ENCODE data around the gene PXYLP1.

PXYLP1 gene

DNA sequence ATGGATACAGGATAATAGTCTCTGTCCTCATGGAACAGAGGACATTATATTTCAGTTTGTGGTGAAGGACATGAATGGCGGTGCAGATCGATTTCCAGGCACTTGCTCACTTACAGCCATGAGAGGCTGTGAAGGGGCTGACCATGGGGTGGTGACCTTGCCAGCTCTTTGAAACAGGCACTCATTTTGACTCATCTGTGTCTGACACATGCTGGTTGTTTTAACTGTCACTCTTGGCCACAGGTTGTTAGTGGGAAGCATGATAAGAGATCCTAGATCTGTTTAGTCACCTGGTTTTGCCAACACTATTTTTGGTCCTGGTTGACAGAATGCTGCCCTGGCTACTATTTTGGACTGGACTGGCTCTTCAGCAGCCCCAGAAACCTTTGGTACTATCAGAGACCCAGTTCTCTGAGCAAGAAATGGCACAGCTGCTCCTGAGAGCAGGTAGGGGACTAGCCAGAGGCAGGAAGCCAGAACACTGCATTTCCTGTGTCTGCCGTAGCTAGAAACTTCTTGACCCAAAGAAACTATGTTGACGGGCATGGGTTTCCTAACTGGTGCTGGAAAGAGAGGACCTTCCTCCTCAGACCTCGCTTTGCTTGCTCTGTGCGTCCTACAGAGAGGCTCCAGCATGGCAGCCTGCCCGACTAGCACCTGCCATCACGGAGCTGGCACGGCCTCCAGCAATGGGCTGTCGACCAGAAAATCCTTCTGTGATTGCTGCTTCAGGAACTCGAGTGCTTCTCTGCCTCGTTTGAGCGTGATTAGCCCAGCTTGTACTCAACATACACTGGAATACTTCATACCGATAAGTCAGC, 6.3 kb downstream of the PXYLP1 start:
- no peaks in the 10 kb centered on the region for H3K27me3 ChIP-seq (replicated peaks; ENCODE audit: control insufficient read depth, insufficient read depth, low read length, poor library complexity, severe bottlenecking)
- H3K36me3 ChIP-seq (ENCODE audit: control insufficient read depth, insufficient read depth, low read length): no peaks in the 10 kb centered on the region
- peaks cover 13% of the 10 kb centered on the region for H3K4me1 ChIP-seq (ENCODE audit: control insufficient read depth, insufficient read depth, low read length, poor library complexity, severe bottlenecking)
- H3K9me3 ChIP-seq (ENCODE audit: control insufficient read depth, low read length): no peaks in the 10 kb centered on the region
- H3K4me3 ChIP-seq (ENCODE audit: insufficient read depth, low read depth, low read length, poor library complexity, severe bottlenecking): no peak overlapping the region
- H3K27ac ChIP-seq (ENCODE audit: insufficient read depth, low read length, poor library complexity, severe bottlenecking): no peak overlapping the region
- DNase-seq: no peak

DNA sequence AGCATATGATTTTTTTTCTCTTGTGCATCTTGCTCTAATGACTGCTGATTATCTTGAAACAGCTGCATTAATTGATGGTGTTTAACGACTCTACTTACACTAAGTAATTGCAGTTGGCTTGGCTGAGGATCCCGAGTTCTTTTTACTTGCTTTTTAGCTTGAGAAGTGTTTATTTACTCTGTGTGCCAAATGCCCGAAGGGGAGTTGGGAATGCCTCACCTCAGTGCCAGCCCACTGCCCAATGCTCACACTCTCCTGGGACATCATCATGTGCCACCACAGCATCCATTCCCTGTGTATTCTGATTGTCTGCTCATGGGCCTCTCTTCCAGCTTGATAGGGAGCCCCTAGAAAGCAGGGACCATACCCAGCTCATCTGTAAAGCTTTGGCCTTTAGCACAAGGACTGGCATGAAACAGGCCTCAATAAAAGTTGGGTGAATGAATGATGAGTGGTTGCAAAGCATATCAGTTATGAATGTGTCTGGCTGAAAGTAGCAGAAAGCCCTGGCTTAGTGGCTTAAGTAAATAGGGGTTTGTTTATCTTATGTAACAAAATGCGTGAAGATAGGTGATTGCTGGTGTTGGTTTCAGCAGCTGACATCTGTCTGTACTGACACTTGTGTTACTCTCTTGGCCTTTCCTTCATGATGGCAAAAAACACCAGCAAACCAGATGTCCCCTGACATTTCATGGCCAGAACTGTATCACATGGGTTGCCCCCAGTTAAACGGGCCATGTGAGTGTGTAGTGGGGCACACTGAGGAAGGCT, 8.1 kb downstream of the PXYLP1 start:
- H3K4me1 ChIP-seq (ENCODE audit: control insufficient read depth, insufficient read depth, low read length, poor library complexity, severe bottlenecking): peaks cover 12% of the 10 kb centered on the region
- no peaks in the 10 kb centered on the region for H3K27me3 ChIP-seq (replicated peaks; ENCODE audit: control insufficient read depth, insufficient read depth, low read length, poor library complexity, severe bottlenecking)
- no peak overlapping the region for H3K27ac ChIP-seq (ENCODE audit: insufficient read depth, low read length, poor library complexity, severe bottlenecking)
- H3K4me3 ChIP-seq (ENCODE audit: insufficient read depth, low read depth, low read length, poor library complexity, severe bottlenecking): no peak overlapping the region
- DNase-seq: no peak
- H3K36me3 ChIP-seq (ENCODE audit: control insufficient read depth, insufficient read depth, low read length): no peaks in the 10 kb centered on the region
- H3K9me3 ChIP-seq (ENCODE audit: control insufficient read depth, low read length): no peaks in the 10 kb centered on the region

DNA sequence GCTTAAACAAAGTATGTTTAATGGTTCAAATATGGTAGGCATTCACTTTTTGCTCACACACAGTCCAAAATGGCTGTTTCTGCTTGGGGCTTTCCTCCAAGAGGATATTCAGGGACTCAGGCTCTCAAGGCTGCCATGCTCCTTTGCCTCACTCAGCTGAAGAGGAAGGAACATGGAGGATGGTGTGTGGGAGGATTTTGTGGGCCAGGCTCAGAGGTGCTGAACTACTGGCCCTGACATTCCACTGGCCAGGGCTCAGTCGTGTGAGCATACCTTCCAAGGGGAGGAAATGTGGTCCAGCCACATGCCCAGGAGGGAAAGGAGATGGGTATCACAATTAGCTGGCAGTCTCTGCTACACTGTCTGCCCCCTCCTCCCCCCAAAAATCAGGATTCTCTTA, 8.7 kb downstream of the PXYLP1 start:
- no peak for DNase-seq
- H3K36me3 ChIP-seq (ENCODE audit: control insufficient read depth, insufficient read depth, low read length): no peaks in the 10 kb centered on the region
- peaks cover 12% of the 10 kb centered on the region for H3K4me1 ChIP-seq (ENCODE audit: control insufficient read depth, insufficient read depth, low read length, poor library complexity, severe bottlenecking)
- H3K27ac ChIP-seq (ENCODE audit: insufficient read depth, low read length, poor library complexity, severe bottlenecking): no peak overlapping the region
- no peak overlapping the region for H3K4me3 ChIP-seq (ENCODE audit: insufficient read depth, low read depth, low read length, poor library complexity, severe bottlenecking)
- H3K27me3 ChIP-seq (replicated peaks; ENCODE audit: control insufficient read depth, insufficient read depth, low read length, poor library complexity, severe bottlenecking): no peaks in the 10 kb centered on the region
- no peaks in the 10 kb centered on the region for H3K9me3 ChIP-seq (ENCODE audit: control insufficient read depth, low read length)

DNA sequence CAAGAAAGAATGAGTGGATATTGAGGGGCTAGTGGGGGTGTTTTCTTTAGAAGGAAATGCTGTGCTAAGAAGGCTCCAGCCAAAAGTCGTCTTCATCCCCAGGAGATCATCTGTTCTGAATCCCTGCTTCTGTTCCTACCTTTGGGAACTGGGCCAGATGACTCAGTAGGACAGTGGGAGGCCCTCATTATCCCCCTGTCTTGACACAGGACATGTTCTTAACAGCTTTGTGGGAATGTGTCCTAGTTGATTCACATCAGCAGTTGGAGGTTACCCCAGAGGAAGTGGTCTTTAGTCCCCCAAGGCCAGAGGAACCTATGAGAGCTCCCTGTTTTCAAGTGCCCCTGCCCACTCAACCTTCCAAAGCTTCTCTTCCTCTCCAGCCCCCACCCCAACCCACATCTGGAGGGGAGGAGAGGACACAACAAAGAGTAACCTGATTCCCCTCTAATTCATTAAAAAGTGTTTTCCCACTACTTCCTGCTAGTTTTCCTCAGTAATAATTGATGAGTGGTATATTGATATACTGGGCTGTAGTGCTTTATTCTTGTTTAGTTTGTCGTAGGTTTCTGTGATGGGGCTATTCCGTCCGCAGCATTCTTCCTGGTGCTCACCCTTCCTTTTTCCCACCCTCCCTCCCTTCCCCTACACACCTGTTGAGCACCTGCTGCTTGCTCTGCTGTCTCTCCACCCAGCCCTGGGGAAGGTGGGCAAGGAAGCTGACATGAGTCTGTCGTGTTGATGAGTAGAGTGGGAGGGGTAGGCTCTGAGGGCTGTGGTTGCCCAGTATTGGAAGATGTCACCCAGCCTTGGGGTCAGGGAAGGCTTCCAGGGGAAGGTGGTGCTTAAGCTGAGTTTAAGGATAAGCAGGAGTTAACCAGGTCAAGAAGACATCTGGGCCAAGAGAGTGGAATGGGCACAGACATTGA, 9.3 kb downstream of the PXYLP1 start:
- Histone ChIP-seq H3K27me3 (replicated peaks; ENCODE audit: control insufficient read depth, insufficient read depth, low read length, poor library complexity, severe bottlenecking) (no peaks in the 10 kb centered on the region), H3K27ac (ENCODE audit: insufficient read depth, low read length, poor library complexity, severe bottlenecking) (no peak overlapping the region), H3K36me3 (ENCODE audit: control insufficient read depth, insufficient read depth, low read length) (no peaks in the 10 kb centered on the region), H3K4me3 (ENCODE audit: insufficient read depth, low read depth, low read length, poor library complexity, severe bottlenecking) (no peak overlapping the region), H3K4me1 (ENCODE audit: control insufficient read depth, insufficient read depth, low read length, poor library complexity, severe bottlenecking) (peaks cover 12% of the 10 kb centered on the region), H3K9me3 (ENCODE audit: control insufficient read depth, low read length) (no peaks in the 10 kb centered on the region)
- no peak for DNase-seq

DNA sequence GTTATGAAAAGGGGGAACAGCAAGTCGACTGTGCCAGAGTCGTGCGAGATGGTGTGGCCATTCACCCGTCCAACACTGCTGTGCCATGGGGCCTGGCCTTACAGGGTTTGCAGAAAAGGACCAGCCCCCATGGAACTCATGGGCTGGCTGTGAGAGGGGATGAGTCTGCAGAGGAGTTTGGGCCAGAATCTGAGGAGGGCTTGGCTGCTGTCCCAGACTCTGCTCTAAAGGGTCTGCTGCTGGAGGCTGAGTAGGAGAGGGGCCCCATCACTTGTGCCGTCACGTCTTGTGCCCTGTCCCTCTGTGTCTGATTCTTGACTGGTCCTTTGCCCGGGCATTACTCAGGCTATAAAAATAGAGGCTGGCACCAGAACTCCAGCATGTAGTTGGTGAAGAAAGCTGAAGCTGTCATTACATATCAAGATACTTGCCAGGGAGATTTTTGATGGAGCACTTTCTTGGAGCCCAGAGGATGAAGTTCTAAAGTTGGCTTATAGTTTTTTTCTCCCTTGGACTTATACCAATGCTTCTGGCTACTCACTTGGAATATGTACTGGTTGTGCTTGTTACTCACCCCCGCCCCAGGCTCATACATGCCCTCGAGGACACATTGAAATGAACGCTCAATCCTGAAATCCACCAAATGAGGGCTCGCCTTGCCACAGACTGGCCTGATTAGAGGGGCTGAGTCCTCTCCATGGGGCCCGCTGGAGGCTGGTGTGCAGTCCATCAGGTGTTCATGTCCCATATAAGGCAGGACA, 10.2 kb downstream of the PXYLP1 start:
- Histone ChIP-seq H3K36me3 (ENCODE audit: control insufficient read depth, insufficient read depth, low read length) (no peaks in the 10 kb centered on the region), H3K4me3 (ENCODE audit: insufficient read depth, low read depth, low read length, poor library complexity, severe bottlenecking) (no peak overlapping the region), H3K4me1 (ENCODE audit: control insufficient read depth, insufficient read depth, low read length, poor library complexity, severe bottlenecking) (peaks cover 12% of the 10 kb centered on the region), H3K27ac (ENCODE audit: insufficient read depth, low read length, poor library complexity, severe bottlenecking) (no peak overlapping the region), H3K27me3 (replicated peaks; ENCODE audit: control insufficient read depth, insufficient read depth, low read length, poor library complexity, severe bottlenecking) (no peaks in the 10 kb centered on the region), H3K9me3 (ENCODE audit: control insufficient read depth, low read length) (no peaks in the 10 kb centered on the region)
- DNase-seq: no peak

DNA sequence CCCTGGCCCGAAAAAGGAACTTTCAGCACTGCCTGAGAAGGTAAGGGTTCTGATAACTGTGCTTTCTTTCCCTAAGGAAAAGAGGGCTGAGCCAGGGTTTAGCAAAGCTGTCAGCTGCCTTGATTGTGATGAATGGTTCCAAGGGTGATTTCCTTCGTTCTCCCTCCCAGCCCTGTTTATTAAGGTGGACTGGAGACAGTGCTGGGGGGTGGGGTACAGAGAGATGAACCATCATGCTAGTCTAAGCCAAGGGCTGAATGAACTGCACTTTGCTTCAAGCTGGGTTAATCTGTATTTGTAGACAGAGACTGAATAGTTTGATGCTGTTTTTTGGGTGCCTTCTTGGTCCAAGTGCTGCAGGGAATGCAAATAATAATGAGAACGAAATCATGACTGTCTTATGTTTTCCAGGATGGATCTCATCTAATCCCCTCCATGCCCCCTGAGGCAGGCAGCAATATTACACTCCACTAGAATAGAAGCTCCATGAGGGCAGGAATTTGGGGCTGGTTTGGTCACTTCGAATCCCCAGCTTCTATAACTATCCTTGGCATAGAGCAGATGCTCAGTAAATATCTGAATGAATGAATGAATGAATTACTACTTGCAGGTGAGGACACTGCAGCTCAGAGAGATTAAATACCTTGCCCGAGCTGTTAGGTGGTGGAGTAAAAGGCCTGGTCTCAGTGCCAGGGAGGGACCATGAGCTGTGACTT, 10.9 kb downstream of the PXYLP1 start:
- no peak for DNase-seq
- no peak overlapping the region for H3K27ac ChIP-seq (ENCODE audit: insufficient read depth, low read length, poor library complexity, severe bottlenecking)
- H3K4me3 ChIP-seq (ENCODE audit: insufficient read depth, low read depth, low read length, poor library complexity, severe bottlenecking): no peak overlapping the region
- no peaks in the 10 kb centered on the region for H3K9me3 ChIP-seq (ENCODE audit: control insufficient read depth, low read length)
- no peaks in the 10 kb centered on the region for H3K27me3 ChIP-seq (replicated peaks; ENCODE audit: control insufficient read depth, insufficient read depth, low read length, poor library complexity, severe bottlenecking)
- no peaks in the 10 kb centered on the region for H3K36me3 ChIP-seq (ENCODE audit: control insufficient read depth, insufficient read depth, low read length)
- peaks cover 10% of the 10 kb centered on the region for H3K4me1 ChIP-seq (ENCODE audit: control insufficient read depth, insufficient read depth, low read length, poor library complexity, severe bottlenecking)

DNA sequence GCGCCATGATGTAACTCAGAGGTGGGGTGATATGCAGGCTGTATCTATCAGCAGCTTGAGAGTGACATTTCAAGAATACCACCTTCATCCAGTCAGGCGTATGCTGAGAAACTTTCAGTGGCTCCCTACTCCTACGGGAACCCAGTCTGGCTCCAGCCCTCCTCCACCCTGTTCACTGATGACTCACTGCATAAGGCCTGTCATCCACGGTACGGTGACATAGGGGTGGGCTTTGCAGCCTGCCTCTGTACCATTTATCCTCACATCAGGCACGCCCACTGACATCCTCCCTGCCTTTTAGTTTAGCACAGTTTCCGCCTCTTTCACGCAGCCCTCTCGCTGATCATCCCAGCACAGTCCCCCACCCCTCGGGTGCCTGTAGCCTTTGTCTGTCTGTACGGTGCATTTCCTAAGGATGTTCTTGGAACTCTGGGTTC, 11.7 kb downstream of the PXYLP1 start:
- H3K4me1 ChIP-seq (ENCODE audit: control insufficient read depth, insufficient read depth, low read length, poor library complexity, severe bottlenecking): peaks cover 3% of the 10 kb centered on the region
- H3K9me3 ChIP-seq (ENCODE audit: control insufficient read depth, low read length): no peaks in the 10 kb centered on the region
- DNase-seq: peak in 1 of 3 donors; percentile 24
- no peaks in the 10 kb centered on the region for H3K36me3 ChIP-seq (ENCODE audit: control insufficient read depth, insufficient read depth, low read length)
- no peak overlapping the region for H3K4me3 ChIP-seq (ENCODE audit: insufficient read depth, low read depth, low read length, poor library complexity, severe bottlenecking)
- no peak overlapping the region for H3K27ac ChIP-seq (ENCODE audit: insufficient read depth, low read length, poor library complexity, severe bottlenecking)
- H3K27me3 ChIP-seq (replicated peaks; ENCODE audit: control insufficient read depth, insufficient read depth, low read length, poor library complexity, severe bottlenecking): no peaks in the 10 kb centered on the region

DNA sequence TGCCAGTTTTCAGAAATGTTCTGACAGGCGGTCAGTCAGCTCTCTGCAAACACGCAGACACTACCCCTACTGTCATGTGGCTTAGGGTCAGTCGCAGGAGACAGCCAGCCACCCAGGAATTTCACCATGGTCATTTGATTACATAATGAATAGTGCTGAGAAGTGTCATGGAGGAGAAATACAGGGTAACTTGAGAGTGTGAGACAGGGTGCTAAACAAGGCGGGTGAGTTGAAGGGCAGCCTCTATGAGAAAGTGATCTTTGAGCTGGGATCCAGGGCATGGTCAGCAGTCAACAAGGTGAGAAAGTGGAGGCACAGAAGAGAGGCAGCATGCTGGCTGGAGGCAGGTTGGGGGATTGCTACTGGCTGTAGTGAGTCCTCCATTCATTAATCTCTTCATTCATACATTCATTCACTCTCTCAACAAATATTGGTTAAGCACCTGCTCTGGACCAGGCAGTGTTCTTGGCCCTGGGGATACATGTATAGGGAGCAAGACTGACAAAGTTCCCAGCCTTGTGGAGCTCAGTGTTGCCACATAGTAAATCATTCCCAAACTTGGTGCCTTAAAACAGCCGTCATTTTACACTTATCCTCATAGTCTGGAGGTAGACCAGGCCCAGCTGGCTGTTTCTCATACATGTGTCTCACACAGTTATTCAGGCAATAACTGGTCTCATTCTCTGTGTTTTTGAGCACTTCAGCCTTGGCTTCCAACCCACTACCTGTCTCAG, 14.8 kb downstream of the PXYLP1 start:
- DNase-seq: no peak
- Histone ChIP-seq H3K4me1 (ENCODE audit: control insufficient read depth, insufficient read depth, low read length, poor library complexity, severe bottlenecking) (peaks cover 3% of the 10 kb centered on the region), H3K4me3 (ENCODE audit: insufficient read depth, low read depth, low read length, poor library complexity, severe bottlenecking) (no peak overlapping the region), H3K27me3 (replicated peaks; ENCODE audit: control insufficient read depth, insufficient read depth, low read length, poor library complexity, severe bottlenecking) (no peaks in the 10 kb centered on the region), H3K9me3 (ENCODE audit: control insufficient read depth, low read length) (no peaks in the 10 kb centered on the region), H3K27ac (ENCODE audit: insufficient read depth, low read length, poor library complexity, severe bottlenecking) (no peak overlapping the region), H3K36me3 (ENCODE audit: control insufficient read depth, insufficient read depth, low read length) (no peaks in the 10 kb centered on the region)
